ENCODE measurements around the gene UFSP1. TPM values are rescaled to one million over a fixed set of nuclear protein-coding genes. Genes with fewer than 3 reads are reported as not detected.

Gene UFSP1
- total RNA-seq, 1 experiment from 2014 or later = 4.8 TPM

GRCh38 chr7:100914879-100915447 is 25.4 kb upstream of the UFSP1 start (continued):
- TF ChIP-seq, protein P1, sequence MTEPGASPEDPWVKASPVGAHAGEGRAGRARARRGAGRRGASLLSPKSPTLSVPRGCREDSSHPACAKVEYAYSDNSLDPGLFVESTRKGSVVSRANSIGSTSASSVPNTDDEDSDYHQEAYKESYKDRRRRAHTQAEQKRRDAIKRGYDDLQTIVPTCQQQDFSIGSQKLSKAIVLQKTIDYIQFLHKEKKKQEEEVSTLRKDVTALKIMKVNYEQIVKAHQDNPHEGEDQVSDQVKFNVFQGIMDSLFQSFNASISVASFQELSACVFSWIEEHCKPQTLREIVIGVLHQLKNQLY (CRISPR knock-in tag; IDR thresholded peaks at IDR 0.05) = no peak
- TF ChIP-seq PRRX2 (CRISPR knock-in tag; IDR thresholded peaks at IDR 0.05) = no peak

- H3K4me3 Mint-ChIP-seq = no peak overlapping the region
- POLR2A ChIA-PET = no interaction called here
- H3K36me3 Mint-ChIP-seq = no peaks in the 10 kb centered on the region
Measured at GRCh38 chr7:100914208-100914878, 24.8 kb upstream of the UFSP1 start.

More at GRCh38 chr7:100914208-100914878, 24.8 kb upstream of the UFSP1 start:
- no peak for TF ChIP-seq MAX (CRISPR knock-in tag; IDR thresholded peaks at IDR 0.05)
- TF ChIP-seq ZNF317 (CRISPR knock-in tag; IDR thresholded peaks at IDR 0.05; ENCODE audit: borderline replicate concordance, low read depth) = no peak
- no peak for TF ChIP-seq AFF4 (CRISPR knock-in tag; IDR thresholded peaks at IDR 0.05; ENCODE audit: borderline replicate concordance)
- no peak for TF ChIP-seq FOXP1 (CRISPR knock-in tag; IDR thresholded peaks at IDR 0.05; ENCODE audit: borderline replicate concordance)
- TF ChIP-seq, protein P2, sequence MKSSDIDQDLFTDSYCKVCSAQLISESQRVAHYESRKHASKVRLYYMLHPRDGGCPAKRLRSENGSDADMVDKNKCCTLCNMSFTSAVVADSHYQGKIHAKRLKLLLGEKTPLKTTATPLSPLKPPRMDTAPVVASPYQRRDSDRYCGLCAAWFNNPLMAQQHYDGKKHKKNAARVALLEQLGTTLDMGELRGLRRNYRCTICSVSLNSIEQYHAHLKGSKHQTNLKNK (CRISPR knock-in tag; IDR thresholded peaks at IDR 0.05) = no peak
- TF ChIP-seq MXD4 (CRISPR knock-in tag; IDR thresholded peaks at IDR 0.05; ENCODE audit: borderline replicate concordance) = no peak
- TF ChIP-seq SMAD4 (CRISPR knock-in tag; IDR thresholded peaks at IDR 0.05) = no peak
- TF ChIP-seq OVOL2 (CRISPR knock-in tag; IDR thresholded peaks at IDR 0.05; ENCODE audit: borderline replicate concordance) = no peak
- no peak for TF ChIP-seq ETV6 (CRISPR knock-in tag; IDR thresholded peaks at IDR 0.05)
- TF ChIP-seq CREB1 (CRISPR knock-in tag; IDR thresholded peaks at IDR 0.05) = no peak
- TF ChIP-seq GABPB1 (CRISPR knock-in tag; IDR thresholded peaks at IDR 0.05) = no peak
- TF ChIP-seq ZNF396 (CRISPR knock-in tag; IDR thresholded peaks at IDR 0.05; ENCODE audit: borderline replicate concordance) = no peak
- TF ChIP-seq, protein P3, sequence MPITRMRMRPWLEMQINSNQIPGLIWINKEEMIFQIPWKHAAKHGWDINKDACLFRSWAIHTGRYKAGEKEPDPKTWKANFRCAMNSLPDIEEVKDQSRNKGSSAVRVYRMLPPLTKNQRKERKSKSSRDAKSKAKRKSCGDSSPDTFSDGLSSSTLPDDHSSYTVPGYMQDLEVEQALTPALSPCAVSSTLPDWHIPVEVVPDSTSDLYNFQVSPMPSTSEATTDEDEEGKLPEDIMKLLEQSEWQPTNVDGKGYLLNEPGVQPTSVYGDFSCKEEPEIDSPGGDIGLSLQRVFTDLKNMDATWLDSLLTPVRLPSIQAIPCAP (CRISPR knock-in tag; IDR thresholded peaks at IDR 0.05) = no peak
- no peak for TF ChIP-seq ZNF532 (CRISPR knock-in tag; IDR thresholded peaks at IDR 0.05; ENCODE audit: borderline replicate concordance)
- TF ChIP-seq ATF1 (CRISPR knock-in tag; IDR thresholded peaks at IDR 0.05) = no peak
- no peak for ATAC-seq
- Mint-ChIP-seq H3K4me1 (peaks cover 20% of the 10 kb centered on the region), H3K9me3 (no peaks in the 10 kb centered on the region), H3K27me3 (ENCODE audit: low read depth) (no peaks in the 10 kb centered on the region; the same call in 1 of the 2 replicates), H3K27ac (no peak overlapping the region)
- no peak for DNase-seq (ENCODE audit: low spot score)
- CTCF ChIA-PET = no interaction called here
